ENCODE measurements around the gene SLC7A10.

DNA sequence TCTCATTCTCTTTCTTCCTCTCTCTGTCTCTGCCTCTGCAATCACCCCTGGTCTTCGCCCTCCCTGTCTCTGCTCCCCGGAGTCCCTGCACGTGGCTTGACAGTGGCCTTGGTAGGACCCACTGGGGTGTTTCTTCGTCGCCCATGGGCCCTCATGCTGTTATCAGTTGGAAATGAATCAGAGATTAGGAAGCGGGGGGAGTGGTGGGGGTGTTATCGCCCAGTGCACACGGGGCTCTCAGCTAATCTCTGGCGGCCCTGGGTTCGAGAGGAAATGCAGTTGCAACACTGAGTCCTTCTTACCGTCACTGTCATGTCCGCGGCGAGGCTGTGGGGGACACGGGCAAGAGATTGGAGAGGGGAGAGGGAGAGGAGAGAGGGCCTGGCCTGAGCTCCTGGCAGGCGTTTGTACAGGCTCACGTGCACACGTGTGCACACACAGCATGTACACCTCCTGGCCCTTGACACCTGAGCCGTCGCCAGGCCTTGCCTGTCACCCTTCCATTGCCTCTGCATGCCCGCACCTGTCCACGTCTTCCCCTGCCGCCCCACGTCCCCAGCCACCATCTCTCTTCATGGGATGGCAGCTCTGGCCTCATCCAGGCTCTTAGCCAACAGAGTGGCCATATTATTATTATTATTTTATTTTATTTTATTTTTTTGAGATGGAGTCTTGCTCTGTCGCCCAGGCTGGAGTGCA lies 37.8 kb upstream of the SLC7A10 start:
- TF ChIP-seq CTCF (IDR thresholded peaks at IDR 0.05) (no peak), POLR2AphosphoS5 (IDR thresholded peaks at IDR 0.05) (no peak), POLR2A (IDR thresholded peaks at IDR 0.05) (no peak), EP300 (IDR thresholded peaks at IDR 0.05) (no peak)
